ENCODE results near the gene TEX2. TPM values are rescaled to one million over a fixed set of nuclear protein-coding genes. Genes with fewer than 3 reads are reported as not detected.

TEX2 gene
- total and polyA plus RNA-seq, 9 of the 15 experiments (the other 6 are each of a cell fraction or from before 2014, with no cell fraction given), result 4.1 to 27.6 (median 19.3) TPM

- no peak for TF ChIP-seq PCBP2 (IDR thresholded peaks at IDR 0.05; ENCODE audit: low read depth, low read length, poor library complexity, severe bottlenecking)
- no peak for TF ChIP-seq CCAR2 (IDR thresholded peaks at IDR 0.05; ENCODE audit: low read depth, low read length)
- TF ChIP-seq RBFOX2 (IDR thresholded peaks at IDR 0.05; ENCODE audit: low read depth, low read length), result no peak
- no peak for TF ChIP-seq CEBPB (tag; IDR thresholded peaks at IDR 0.05)
- TF ChIP-seq MYBL2 (IDR thresholded peaks at IDR 0.05; ENCODE audit: low read depth), result no peak
- TF ChIP-seq MYBL2 (CRISPR knock-in tag; IDR thresholded peaks at IDR 0.05; ENCODE audit: borderline replicate concordance), result no peak
- TF ChIP-seq PTBP1 (IDR thresholded peaks at IDR 0.05; ENCODE audit: low read depth, low read length), result no peak
- peak; percentile 80 for TF ChIP-seq REST (IDR thresholded peaks at IDR 0.05; ENCODE audit: borderline replicate concordance)
- TF ChIP-seq REST (CRISPR knock-in tag; IDR thresholded peaks at IDR 0.05; ENCODE audit: low read depth), result no peak
- TF ChIP-seq ZNF384 (IDR thresholded peaks at IDR 0.05; ENCODE audit: low read depth, low read length), result peak; percentile 95
- TF ChIP-seq PHB (CRISPR knock-in tag; IDR thresholded peaks at IDR 0.05), result no peak
- TF ChIP-seq SOX6 (IDR thresholded peaks at IDR 0.05), result no peak
- TF ChIP-seq STAT5A (IDR thresholded peaks at IDR 0.05; ENCODE audit: borderline replicate concordance, low read length), result no peak
- no peak for TF ChIP-seq CBX5 (IDR thresholded peaks at IDR 0.05; ENCODE audit: borderline replicate concordance, low read depth)
- TF ChIP-seq SREBF2 (CRISPR knock-in tag; IDR thresholded peaks at IDR 0.05), result no peak
- TF ChIP-seq CC2D1A (IDR thresholded peaks at IDR 0.05), result peak; percentile 54; the same call in 1 of the 2 replicates
Observed at GRCh38 chr17:64281962-64282752, 19.1 kb upstream of the TEX2 start (continued).
